RWPE2 (cell line): ENCODE results near the gene VMAC.

Experiments
- ATAC-seq: fragments of 200-7000 bp; cut with Tn5 transposase; 3 replicates; pipeline ENCODE4 v1.9.1; 2021; ENCODE audit warnings: low read depth
- DNase-seq: peaks from one replicate; pipeline ENCODE4 v3.0.0-alpha.2; 2020; ENCODE audit warnings: low spot score
- H3K27ac ChIP-seq: fragments of 450-650 bp; 2 replicates; pipeline ENCODE4 v1.5.1; 2017; ENCODE audit warnings: mild to moderate bottlenecking; ENCODE audit not compliant: poor library complexity, severe bottlenecking
- H3K27me3 ChIP-seq: fragments of 250-450 bp; sonication (Bioruptor Pico); 2 replicates; pipeline ENCODE4 v1.5.1; 2021; ENCODE audit warnings: mild to moderate bottlenecking, moderate library complexity; ENCODE audit not compliant: insufficient read depth, poor library complexity, severe bottlenecking
- H3K36me3 ChIP-seq: fragments of 250-450 bp; sonication (Bioruptor Pico); 2 replicates; pipeline ENCODE4 v1.5.1; 2020; ENCODE audit warnings: low read depth, mild to moderate bottlenecking, moderate library complexity
- H3K4me1 ChIP-seq: fragments of 250-450 bp; sonication (Bioruptor Pico); 2 replicates; pipeline ENCODE4 v1.5.1; 2021; ENCODE audit warnings: mild to moderate bottlenecking, moderate library complexity; ENCODE audit not compliant: insufficient read depth, poor library complexity, severe bottlenecking
- H3K4me3 ChIP-seq: fragments of 250-450 bp; sonication (Bioruptor Pico); 2 replicates; pipeline ENCODE4 v1.5.1; 2021; ENCODE audit warnings: mild to moderate bottlenecking, moderate library complexity; ENCODE audit not compliant: severe bottlenecking
- H3K9me3 ChIP-seq: fragments of 250-450 bp; sonication (Bioruptor Pico); 2 replicates; pipeline ENCODE4 v1.5.1; 2021; ENCODE audit warnings: mild to moderate bottlenecking, moderate library complexity; ENCODE audit not compliant: severe bottlenecking
- TF ChIP-seq, protein P1 (sequence below): fragments of 450-650 bp; IDR thresholded peaks from one replicate; pipeline ENCODE4 v1.5.1; 2017; ENCODE audit warnings: mild to moderate bottlenecking, moderate library complexity; ENCODE audit not compliant: poor library complexity, severe bottlenecking

The VMAC gene

GRCh38 chr19:5933391-5934068 lies 28.9 kb downstream of the VMAC start:
- Histone ChIP-seq H3K9me3 (no peaks in the 10 kb centered on the region), H3K4me1 (no peaks in the 10 kb centered on the region), H3K27ac (no peak overlapping the region), H3K4me3 (no peak overlapping the region), H3K27me3 (no peaks in the 10 kb centered on the region), H3K36me3 (peaks cover 16% of the 10 kb centered on the region)
- no peak for ATAC-seq
- TF ChIP-seq, protein P1, sequence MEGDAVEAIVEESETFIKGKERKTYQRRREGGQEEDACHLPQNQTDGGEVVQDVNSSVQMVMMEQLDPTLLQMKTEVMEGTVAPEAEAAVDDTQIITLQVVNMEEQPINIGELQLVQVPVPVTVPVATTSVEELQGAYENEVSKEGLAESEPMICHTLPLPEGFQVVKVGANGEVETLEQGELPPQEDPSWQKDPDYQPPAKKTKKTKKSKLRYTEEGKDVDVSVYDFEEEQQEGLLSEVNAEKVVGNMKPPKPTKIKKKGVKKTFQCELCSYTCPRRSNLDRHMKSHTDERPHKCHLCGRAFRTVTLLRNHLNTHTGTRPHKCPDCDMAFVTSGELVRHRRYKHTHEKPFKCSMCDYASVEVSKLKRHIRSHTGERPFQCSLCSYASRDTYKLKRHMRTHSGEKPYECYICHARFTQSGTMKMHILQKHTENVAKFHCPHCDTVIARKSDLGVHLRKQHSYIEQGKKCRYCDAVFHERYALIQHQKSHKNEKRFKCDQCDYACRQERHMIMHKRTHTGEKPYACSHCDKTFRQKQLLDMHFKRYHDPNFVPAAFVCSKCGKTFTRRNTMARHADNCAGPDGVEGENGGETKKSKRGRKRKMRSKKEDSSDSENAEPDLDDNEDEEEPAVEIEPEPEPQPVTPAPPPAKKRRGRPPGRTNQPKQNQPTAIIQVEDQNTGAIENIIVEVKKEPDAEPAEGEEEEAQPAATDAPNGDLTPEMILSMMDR = no peak
- DNase-seq = no peak

- peaks cover 16% of the 10 kb centered on the region for H3K36me3 ChIP-seq
- TF ChIP-seq, protein P1 = no peak
- no peak overlapping the region for H3K27ac ChIP-seq
Observed at GRCh38 chr19:5934069-5934401, 29.4 kb downstream of the VMAC start.

DNA sequence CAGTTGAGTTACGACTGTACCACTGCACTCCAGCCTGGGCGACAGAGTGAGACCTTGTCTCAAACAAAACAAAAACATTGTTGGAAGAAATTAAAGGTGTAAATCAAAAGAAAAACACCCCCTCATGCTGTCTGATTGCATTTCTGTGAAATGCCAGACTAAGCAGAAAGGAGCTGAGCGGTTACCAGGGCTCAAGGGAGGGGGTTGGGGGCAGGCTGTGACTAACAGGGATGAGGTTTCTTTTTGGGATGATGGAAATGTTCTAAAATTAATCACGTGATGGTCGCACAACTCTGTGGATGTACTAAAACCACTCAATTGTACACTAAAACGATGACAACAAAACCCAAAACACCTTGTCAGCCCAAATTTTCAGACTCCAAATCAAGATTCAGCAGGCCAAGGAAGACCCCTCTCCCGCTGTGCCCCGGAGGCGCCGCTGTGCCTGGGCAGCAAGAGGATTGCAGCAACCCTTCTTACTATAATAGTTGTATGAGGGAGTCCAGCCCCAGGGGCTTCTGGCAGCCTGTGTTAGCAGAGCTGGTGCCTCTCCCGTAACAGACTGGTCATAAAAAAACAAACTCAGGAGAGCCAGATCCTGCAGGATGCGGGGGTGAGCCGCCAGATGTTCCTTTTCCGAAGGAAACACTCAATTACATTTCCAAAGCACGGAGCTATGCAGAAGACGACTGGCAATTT lies 30.3 kb downstream of the VMAC start:
- TF ChIP-seq, protein P1 = no peak
- Histone ChIP-seq H3K36me3 (peaks cover 16% of the 10 kb centered on the region), H3K4me3 (no peak overlapping the region), H3K27me3 (no peaks in the 10 kb centered on the region), H3K27ac (no peak overlapping the region), H3K9me3 (no peaks in the 10 kb centered on the region), H3K4me1 (no peaks in the 10 kb centered on the region)
- DNase-seq (no peak), ATAC-seq (no peak)

More at GRCh38 chr19:5934069-5934401, 29.4 kb downstream of the VMAC start:
- no peak for DNase-seq
- Histone ChIP-seq H3K9me3 (no peaks in the 10 kb centered on the region), H3K27me3 (no peaks in the 10 kb centered on the region), H3K4me1 (no peaks in the 10 kb centered on the region), H3K4me3 (no peak overlapping the region)
- no peak for ATAC-seq

- no peak overlapping the region for H3K27ac ChIP-seq
- H3K4me1 ChIP-seq = no peaks in the 10 kb centered on the region
- H3K4me3 ChIP-seq = no peak overlapping the region
- H3K36me3 ChIP-seq = peaks cover 23% of the 10 kb centered on the region
- no peaks in the 10 kb centered on the region for H3K27me3 ChIP-seq
- DNase-seq (no peak), ATAC-seq (no peak)
- H3K9me3 ChIP-seq = no peaks in the 10 kb centered on the region
- TF ChIP-seq, protein P1 = no peak
Observed at GRCh38 chr19:5935473-5936291, 31.0 kb downstream of the VMAC start.
